HG02763 (cell line): ENCODE measurements around the gene COASY.

Experiments used
- ATAC-seq: cut with Tn5 transposase; IDR thresholded peaks from one replicate; pipeline ENCODE4 v1.9.1; 2021; ENCODE audit warnings: mild to moderate bottlenecking, moderate library complexity; ENCODE audit not compliant: unreplicated experiment

The COASY gene

GRCh38 chr17:42561897-42562387, at the start of gene COASY:
Gene COASY (plus strand): TSS chr17:42562148. CDS start chr17:42562623, 475 bp downstream.
- no peak for ATAC-seq

DNA sequence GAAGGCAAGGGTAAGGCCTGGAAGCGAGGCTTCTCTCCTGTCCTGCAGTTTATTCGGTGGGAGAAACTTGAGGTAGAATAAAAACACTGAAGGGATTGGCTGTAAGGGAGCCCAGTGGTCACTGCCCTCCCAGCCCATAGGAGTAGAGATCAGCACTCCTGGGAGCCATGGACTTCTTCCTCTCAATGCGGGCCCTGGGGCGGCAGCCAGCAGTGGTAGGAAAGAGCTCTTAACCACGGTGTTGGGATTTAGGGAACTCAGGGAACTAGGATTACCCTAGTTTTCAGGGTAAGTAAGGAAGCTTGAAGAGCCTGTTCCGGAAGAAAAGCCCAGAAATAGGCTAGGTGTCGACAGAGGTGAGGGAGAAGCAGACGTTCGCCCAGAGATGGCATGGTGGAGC, 49.7 kb upstream of the COASY start:
- ATAC-seq = no peak

DNA sequence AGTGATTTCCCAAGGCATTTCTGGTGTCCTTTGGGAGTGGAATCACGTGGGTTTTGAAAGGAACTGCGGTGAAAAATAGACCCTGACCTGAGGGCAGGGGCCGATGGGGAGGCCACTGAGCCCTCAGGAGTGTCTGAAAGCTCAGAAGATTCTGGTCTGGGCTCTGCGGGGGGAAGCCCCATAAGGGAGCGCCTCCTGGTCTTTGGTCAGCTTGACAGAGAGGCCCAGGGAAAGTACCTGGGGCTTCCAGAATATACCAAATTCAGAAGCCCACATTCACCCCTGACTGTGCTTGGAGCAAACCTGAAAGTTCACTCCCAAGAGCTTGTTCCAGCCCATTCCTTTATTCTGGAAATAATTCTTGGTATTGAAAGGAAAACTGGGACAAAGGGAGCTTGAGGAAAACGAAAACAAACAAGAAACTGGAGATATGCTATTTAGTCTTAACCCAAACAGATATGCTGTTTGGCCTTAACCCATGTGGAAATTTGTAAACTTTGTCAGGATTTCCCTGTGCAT, 49.2 kb upstream of the COASY start:
- peak; percentile 57 for ATAC-seq

- ATAC-seq = no peak
Measured at GRCh38 chr17:42513686-42514085, 48.3 kb upstream of the COASY start.

DNA sequence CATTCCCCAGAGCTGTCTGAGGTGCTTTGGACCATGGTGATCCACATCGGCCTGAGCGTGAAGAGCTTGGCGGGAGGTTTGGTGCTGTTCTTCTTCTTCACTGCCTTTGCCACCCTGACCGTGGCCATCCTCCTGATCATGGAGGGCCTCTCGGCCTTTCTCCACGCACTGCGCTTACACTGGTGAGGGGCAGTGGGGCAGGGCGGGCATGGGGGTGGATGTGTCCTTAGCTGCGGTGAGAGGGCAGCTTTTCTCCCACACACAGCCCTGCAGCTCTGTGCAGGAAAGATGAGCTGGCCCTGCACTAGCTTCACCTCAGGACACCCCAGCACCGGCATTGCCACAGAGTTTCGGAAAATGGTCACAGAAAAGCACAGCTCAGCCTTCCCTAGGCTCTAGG, 47.7 kb upstream of the COASY start:
- ATAC-seq = no peak

- ATAC-seq = no peak
Measured at GRCh38 chr17:42514867-42515266, 47.1 kb upstream of the COASY start.

DNA sequence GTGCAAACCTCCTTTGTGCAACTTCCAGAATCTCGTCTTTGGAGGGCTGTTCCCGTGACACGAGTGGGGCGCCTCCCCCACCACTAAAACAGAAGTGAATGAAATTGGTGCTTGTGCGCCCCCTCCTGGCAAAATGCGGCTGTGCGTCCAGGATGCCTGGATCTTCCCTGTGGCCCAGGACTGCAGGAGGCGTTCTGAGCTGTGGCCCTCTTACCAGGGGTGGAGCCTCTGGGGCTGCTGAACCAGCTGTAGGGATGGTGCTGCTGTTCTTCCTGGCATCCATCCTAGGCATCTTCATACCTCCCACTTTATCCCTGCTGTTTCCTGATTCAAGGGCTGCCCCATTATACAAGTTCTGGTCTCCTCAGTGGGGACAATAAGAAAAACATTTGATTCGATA, 44.4 kb upstream of the COASY start:
- no peak for ATAC-seq

GRCh38 chr17:42518046-42518754, 43.7 kb upstream of the COASY start:
- ATAC-seq = no peak

DNA sequence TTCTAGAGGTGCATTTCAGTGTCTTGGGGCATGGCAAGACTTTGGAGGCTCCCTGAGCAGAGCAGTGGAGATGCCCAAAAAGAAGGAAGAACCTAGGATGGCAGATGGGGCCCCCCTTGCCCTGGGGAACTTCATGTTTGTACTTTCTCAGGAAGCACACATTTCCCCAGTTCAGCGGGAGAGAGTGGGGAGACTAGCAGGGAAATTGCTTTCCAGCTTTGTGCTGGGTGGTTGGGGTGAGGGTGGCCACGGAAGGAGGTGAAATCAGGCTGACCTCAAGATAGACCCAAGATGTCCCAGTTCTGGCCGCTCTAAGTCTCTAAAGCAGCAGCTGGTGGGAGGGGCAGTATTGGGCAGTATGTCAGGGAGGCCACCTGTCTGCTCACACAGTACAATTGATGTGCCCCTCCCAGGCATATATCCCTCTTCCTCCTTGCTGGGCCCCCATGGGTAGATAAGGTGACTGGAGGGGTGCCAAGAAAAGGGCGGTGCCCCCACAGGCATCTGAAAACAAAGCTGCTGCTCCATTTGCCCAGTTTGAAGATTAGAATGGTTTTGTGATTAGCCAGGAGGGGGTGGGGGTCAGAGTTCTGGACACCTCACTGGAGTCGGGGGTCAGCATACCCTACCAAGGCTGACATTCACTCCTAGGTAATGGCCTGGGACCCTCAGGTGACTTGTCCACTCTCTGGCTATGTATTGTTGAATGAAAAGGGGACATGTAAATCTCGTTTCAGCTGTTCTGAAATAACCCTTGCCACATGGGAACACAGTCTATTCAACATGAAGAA, 43.0 kb upstream of the COASY start:
- no peak for ATAC-seq

- ATAC-seq = no peak
Measured at GRCh38 chr17:42519546-42520491, 42.1 kb upstream of the COASY start.

DNA sequence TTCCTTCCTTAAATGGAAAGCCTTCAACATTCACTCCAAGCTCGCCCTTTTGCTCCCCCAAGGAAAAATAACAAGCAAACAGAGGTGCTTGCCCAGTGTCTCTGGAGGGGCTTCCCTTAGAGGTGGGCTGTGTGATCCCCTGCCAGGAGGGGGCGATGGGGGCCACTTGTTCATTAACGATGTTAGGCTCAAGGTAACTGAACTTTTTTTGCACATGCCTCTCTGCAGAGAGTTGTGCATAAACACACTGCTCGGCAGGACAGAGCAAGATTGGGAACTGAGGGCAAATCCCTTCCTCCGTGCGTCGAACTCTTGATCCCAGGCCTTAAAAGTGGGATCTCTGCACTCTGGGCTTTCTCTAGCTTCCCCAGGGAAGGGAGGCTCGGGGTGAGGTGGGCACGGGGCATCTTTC, 41.4 kb upstream of the COASY start:
- ATAC-seq = no peak

DNA sequence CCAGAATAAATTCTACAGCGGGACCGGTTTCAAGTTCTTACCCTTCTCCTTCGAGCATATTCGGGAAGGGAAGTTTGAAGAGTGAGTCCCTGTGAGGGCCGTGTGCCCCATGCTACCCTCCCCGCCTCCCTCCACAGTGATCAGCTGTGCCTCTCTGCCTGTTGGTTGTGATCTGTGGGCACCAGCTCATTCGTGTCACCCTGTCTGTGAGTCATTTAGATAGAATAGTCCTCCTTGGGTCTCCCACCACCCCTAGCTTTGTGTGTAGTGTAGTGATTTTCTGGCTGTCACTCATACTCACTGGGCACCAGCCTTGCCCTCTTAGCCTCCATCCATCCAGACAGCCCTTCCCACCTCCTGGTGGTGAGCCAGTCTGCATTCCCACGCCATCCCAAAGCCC, 40.9 kb upstream of the COASY start:
- no peak for ATAC-seq

DNA sequence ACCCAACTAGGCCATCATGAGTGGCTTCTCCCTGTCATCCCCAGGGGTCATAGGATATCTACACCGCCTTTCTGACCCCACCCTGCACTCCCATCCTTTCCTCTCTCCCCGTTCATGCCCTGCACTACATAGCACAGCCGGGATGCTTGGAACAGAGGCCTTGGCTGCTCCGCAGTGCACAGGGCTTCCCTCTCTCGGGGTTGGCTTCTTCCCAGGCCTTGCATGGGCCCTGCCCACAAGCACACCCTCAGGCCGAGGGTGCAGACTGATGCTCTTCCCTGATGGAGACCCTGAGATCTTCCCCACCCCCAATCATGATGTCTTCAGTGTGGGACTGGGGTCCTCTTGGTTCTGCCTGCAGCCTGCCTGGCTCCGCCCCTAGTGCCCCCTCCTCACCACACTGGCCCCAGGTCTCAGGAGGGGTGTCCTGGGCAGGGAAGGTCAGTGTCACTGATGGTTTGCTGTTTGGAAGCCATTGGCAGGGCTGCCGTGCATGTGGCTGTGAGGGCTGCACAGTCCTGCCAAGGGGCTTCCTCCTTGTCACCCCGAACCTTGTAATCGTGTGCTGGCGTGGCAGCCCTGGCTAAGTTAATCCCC, 40.2 kb upstream of the COASY start:
- no peak for ATAC-seq

DNA sequence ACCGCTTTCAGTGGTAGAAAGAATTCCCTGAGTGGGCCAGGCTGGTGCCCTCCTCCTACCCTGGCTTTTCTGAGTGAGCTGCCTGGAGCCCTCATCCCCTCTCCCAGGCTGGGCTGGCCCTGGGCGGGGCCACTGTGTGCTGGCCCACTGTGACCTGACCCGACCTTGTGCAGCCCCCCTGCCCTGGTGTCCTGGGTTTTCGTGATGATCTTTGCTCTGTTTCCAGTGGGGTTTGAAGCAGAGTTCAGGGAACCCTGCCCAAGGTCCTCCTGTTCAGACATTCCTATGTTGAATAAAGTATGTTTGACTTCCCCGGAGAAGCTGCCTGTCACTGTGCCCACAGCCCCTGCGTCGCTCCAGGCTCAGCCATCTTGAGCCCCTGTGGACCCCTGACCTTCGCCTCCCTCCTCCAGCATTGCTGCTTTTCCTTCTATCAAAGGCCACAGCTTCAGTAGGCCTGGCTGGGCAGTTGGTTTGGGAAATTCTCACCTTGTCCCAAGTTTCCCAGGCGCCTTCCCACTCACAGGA, 39.6 kb upstream of the COASY start:
- no peak for ATAC-seq

DNA sequence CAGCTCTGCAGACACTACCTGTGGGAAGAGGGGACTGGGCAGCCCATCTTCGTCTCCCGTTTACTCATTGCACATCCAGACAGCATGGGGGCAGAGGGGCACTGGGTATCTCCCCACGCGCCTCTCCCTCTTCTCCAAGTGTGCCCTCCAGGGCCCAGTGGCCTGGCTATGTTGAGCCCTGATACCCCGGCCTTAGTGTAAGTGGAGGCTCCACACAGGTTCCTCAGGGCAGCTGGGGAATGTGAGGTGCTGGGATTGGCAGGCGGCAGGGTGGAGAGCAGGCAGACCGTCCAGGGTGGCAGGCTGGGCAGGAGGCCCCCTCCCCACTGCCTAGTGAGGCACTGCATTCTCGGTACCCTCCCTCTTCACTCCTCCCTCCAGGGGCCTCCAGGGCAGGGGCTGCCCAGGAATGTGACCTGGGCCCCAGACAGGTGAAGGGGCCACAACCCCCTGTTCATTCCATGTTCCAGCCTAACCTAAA, 39.1 kb upstream of the COASY start:
- no peak for ATAC-seq

DNA sequence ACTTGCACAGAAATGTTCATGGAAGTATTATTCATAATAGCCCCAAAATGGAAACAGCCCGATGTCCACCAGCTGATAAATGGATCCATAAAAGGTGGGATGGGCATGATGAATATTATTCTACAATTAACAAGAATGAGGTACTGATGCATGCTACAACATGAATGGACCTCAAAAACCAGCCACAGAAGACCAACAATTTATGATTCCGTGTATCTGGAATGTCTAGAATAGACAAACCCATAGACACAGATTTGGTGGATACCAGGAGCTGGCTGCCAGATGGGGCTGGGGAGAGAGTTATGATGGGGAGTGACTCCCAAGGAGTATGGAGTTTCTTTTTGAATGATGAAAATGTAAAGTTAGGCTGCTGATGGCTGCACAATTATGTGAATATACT, 36.7 kb upstream of the COASY start:
- ATAC-seq = no peak

DNA sequence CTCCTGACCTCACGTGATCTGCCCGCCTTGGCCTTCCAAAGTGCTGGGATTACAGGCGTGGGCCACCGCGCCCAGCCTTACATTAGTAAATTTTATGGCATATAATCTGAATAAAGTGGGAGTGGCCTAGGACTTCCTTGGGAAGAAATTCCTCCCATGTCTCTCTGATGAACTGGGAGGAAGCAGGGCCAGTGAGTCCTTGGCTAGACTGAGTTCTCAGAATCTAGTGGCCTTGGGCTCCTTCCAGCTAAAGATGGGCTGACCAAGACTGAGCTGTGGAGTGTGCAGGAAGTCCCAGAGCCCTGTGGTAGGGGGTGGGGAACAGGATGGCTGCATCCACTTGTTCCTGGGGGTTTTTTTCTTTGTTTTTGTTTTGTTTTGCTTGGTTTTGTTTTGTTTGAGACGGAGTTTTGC, 35.9 kb upstream of the COASY start:
- no peak for ATAC-seq

DNA sequence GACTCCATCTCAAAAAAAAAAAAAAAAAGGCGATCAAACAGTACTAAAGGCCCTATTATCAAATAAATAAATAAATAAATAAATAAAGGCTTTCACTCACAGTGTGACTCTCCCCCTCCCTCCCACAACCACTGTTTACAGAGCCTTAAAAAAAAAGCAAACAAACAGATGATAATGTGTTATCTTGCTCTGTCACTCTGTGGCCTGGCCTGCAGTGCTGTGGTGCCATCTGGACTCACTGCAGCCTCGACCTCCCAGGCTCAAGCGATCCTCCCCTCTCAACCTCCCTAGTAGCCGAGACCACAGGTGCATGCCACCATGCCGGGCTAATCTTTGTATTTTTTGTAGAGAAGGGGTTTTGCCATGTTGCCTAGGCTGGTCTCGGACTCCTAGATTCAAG, 34.0 kb upstream of the COASY start:
- no peak for ATAC-seq

DNA sequence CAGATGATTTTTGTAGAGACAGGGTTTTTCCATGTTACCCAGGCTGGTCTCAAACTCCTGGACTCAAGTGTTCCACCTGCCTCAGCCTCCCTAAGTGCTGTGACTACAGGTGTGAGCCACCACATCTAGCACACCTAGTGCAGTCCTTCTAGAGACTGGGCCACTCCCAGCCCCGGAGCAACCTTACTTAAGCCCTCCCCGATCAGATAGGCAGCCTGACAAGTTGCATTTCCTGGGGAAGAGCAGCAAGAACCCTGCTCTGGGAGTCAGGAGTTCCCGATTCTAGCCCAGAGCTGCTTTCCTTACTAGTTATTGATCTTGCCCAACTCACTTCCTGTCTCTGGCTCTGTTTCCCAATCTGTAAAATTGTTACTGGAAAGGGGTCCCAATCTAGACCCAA, 32.9 kb upstream of the COASY start:
- ATAC-seq = no peak

DNA sequence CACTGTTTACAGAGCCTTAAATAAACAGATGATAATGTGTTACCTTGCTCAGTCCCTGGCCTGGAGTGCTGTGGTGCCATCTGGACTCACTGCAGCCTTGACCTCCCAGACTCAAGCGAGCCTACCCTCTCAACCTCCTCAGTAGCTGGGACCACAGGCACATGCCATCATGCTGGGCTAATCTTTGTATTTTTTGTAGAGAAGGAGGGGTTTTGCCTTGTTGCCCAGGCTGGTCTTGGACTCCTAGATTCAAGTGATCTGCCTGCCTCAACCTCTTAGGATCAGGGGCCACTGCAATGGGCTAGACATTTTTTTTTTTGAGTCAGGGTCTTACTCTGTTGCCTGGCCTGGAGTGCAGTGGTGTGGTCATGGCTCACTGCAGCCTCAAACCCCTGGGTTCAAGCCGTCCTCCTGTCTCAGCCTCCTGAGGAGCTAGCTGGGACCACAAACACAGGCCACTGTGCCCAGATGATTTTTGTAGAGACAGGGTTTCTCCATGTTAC, 30.9 kb upstream of the COASY start:
- no peak for ATAC-seq
